HG03095 (cell line): Measurements from ENCODE around the gene NLGN4X.
"Not testable (repeated sequence)": the region's sequence is repeated elsewhere in the genome, so short reads cannot be mapped to it uniquely, and the experiment has no call there.

Source experiments
- ATAC-seq: cut with Tn5 transposase; IDR thresholded peaks from one replicate; pipeline ENCODE4 v1.9.1; 2021; ENCODE audit warnings: moderate library complexity; ENCODE audit not compliant: unreplicated experiment

Gene NLGN4X

DNA sequence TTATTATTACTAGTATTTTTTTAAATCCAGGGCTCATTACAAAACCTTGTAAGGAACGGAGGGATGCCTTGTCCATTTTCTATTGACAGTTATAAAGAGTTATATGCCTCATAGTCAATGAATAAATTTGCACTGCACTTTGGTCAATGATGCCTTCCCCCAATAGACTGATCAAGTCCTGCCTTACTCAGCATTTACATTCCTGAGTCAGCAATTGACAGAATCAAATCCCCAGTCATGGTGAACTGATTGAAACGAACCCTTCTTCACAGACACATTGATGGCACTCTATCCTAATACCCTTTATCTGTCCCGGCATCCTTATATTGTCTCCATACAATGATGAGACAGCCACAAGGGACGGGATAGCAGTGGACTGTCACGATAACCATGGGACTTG is 213.2 kb downstream of the NLGN4X start:
- no peak for ATAC-seq

DNA sequence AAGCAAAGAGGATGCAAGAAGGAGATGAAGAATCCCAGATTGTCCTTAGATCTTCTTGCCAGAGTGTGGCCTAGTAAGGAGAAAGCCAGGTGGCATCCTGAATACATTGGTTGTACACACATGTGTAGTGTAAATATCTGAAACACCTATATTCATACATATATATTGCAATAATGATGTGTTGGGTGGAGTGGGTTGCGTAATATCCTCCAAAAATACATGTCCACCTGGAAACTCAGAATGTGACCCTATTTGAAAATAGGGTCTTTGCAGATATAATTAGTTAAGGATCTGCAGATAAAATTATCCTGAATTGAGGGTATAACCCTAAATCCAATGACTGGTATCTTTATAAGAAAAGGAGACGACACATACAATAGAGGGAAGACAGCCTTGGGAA is 216.3 kb downstream of the NLGN4X start:
- ATAC-seq = no peak

- ATAC-seq = no peak
Measured at GRCh38 chrX:6005856-6006255, 222.8 kb downstream of the NLGN4X start.

DNA sequence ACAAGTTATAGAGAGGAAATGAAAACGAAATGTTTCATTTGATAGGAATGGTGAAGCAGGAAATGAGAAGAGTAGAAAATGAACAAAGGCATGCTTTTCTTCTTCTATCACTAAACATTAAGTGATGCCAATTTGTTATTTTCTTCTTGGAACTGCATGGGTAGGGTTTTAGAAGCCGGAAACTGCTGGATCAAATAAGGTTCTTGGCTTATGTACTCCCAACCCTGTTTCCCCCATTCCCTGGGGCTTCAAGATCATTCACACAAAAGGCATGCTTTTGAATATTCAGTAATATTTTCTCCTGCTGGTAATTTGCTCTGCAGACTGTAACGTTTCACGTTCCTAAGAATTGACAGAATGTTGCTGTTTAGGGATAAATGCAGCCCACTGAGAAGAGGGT is 224.1 kb downstream of the NLGN4X start:
- ATAC-seq = no peak

DNA sequence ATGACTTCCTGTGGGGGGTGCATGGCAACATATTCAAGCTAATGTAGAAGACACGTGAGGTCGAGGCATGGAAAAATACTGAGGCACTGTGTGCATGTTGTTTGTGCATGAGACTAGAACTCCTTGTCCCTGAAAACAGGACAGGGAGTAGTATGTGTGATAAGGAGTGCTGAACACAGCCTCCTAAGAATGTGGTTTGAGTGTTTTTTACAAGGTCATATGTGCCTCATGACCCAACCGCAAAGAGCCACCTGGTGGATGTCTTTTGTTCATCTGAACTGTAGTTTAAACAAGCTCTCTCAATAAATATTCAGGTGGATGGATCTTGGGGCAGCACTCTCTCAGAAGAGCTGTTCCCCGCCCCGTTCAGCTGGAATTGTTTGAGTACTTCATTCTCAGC is 226.6 kb downstream of the NLGN4X start:
- no peak for ATAC-seq

DNA sequence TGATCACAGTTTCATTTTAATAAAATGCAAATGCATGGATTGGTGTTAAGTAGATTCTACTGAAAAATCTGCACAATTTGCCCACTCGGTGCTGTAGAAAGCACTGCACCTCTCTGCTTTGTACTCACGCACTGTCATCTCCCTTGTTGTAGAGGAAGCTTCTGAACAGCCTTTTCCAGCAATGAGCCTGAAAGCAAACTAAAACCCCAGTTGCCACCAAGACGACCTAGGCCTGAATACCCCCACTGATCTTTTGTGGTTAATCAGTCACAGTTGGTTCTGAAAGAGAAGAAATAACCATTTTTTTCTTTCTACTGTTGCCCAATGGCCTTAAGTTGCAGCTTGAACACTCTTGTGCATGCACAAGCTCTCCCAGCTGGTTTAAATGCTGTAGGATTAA is 229.8 kb downstream of the NLGN4X start:
- no peak for ATAC-seq

DNA sequence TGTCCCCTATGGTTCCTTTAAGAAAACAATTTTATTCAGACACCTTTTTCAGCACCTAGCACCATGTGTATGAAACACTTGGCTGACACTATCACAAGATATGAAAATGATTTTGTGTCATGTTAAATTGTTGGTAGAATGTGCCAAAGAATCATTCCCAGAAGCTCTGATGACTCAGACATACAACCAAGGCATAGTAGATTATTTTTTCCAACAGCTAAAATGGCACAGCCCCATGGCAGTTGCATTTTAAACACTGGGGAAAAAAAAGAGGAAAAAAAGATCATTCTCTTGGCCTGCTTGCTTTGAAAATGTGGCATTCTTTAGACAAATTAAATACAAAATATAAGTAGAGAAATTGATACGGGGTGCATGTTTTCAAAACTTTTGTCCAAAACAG is 230.2 kb downstream of the NLGN4X start:
- no peak for ATAC-seq

GRCh38 chrX:5991393-5991792 is 237.3 kb downstream of the NLGN4X start:
- ATAC-seq = no peak

DNA sequence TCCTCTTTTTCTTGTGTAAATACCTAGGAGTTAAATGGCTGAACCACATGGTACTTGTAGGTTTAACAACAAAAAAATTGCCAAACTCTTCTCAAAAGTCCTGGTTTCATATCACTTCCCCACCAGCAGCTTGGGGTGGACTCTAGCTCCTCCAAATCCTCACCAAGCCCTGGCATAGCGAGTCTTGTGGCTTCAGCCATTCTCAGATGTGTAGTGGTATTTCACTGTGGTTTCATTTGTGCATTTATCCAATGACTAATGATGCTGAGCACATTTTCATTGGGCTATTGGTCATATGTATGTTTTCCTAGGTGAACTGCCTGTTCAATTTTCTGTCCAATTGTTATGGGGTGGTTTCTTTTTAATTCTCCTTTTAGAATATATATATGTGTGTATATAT is 249.3 kb downstream of the NLGN4X start:
- ATAC-seq = no peak

DNA sequence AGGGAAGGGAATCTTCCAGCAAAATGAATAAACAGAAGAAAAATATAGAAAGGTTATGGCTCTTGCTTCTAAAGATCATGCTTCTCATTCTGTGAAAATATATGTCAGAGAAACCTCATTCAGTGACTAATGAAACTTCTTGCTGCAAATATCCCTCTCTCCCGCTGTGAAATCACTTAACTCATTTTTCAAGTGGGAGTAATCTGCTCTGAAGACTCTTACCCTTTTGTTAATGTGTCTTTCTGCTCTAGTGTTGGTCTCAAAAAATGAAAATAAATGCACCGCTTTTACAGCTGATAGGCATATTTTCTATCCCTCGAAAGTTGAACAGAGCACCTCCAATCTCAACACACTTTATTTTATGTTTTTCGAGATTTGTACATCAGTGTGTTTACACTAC is 252.3 kb downstream of the NLGN4X start:
- ATAC-seq = no peak

DNA sequence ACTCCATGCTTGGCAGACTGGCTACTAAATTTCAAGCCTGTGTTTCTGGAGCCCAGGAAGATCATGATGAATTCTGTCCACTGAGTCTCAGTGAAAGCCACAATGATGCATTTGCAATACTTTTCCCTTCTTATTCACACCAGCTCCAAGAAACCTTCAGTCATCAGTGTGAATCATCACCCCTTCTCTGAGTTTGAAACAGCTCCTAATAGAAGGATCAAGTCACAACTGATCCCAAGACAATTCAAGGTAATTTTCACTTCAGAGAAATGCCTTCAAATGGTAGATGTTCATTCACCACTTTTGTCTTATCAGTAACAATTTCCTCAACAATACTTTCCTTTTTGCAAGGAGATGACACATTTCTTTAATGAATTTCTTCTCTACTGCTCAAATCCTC is 257.4 kb downstream of the NLGN4X start:
- no peak for ATAC-seq

GRCh38 chrX:5965406-5965805 is 263.3 kb downstream of the NLGN4X start:
- no peak for ATAC-seq

DNA sequence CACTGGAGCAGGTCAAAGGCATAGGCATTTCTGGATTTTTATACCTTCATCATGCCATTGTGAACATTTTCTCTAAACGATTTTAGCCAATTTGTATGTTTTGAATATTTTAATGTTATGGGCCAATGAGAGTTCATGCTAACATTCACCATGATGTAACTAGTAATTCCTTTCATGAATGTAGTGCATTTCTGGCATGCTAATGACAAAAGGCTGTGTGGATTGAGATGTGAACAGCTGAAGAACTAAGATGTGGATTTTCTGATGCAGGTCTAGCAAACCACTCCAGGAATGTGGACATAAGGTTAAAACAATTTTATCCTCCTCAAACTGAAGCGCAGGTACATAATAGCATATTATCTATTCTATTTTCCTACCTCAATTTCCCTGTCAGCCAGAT is 269.4 kb downstream of the NLGN4X start:
- no peak for ATAC-seq

DNA sequence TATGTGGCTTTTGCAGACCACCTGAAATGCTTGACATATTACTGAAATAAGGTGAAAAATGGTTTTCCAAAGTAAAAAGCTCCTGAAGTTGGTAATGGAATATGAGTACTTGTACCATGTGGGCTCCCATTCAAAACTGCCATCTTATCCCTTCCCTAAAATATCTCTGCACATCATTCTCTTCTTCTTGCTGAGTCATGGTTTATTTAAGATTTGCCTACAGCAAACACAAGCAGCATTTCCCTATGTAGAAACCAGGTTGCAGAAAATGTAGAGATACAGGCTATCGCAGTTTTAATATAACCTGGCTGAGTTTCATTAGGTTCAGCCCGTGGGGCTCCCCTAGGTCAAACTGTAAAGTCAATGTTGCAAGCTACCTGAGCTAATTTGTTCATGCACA is 270.1 kb downstream of the NLGN4X start:
- ATAC-seq = no peak

DNA sequence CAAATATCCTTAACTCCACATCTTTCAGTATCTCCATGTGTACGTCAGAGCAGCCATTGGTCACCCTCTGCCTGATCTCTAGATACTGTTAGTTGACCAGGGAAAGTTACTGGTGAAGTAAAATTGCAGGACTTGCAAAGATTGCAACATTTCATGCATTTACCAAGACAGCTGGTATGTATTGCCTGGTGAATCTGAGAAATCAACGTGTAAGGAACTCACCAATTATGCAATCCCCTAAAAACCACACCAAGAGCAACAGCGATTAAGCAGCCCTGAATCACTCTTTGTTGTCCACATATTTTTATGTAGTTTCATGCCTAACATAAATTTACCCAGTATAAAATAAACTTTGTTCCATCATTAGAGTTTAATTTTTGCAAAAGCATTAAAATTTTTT is 271.2 kb downstream of the NLGN4X start:
- no peak for ATAC-seq

DNA sequence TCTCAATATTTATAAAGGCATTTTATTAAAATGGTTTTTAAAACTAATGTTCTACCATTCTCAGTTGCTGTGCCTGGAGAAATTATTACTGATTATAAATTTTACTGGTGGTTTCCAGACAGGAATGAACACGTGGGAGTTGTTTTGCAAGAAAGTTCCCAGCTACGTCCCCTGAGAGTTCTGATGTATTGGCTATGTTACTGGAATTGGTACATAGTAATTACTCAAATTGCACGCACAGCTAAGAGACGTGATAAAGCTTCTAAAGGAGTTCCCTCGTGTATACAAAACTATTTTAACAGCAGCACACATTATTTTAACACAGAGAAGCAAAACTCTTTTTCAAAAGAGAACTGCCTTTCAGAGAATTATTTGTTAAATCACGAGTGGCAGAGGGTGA is 292.2 kb downstream of the NLGN4X start:
- ATAC-seq = no peak

- no peak for ATAC-seq
Measured at GRCh38 chrX:5928224-5928623, 300.4 kb downstream of the NLGN4X start.

DNA sequence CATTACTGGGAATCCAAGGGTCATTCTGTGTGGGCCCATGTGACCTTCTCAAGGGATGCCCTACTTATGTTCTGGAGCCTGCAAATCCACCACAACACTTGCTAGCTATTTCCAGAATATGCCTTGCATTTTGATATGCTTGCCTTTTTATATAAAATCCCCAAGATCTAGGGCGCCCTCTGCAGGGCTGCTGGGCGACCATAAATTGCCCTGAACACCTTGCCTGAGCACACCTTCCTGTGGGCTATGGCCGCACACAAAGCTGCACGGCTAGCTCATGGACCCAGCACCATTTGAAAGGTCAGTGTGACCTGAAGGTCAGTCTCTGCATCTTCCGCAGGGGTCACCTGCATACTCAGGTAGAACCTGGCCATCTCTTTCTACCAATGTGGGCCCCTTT is 311.7 kb downstream of the NLGN4X start:
- ATAC-seq = no peak

DNA sequence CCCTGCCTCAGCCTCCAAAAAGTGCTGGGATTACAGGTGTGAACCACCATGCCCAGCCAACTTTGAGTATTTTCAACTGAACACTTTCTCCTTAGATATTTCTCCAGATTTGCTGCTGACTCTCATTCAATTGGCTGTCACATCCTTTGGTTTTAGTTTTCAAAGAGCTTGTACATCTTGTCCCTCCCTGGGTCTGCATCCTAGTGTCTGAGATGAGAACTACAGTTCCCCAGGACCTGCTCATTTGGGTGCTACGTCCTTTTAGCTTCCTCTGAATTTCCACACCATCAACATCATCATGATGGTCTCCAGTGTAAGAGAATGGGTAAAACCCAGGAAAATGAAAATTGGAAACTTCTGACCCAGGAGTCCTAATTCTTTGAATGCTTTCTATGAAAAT is 312.9 kb downstream of the NLGN4X start:
- ATAC-seq = no peak

GRCh38 chrX:5907207-5907606 is 321.5 kb downstream of the NLGN4X start:
- no peak for ATAC-seq

- not testable (repeated sequence) for ATAC-seq
Measured at GRCh38 chrX:5903586-5904190, 325.0 kb downstream of the NLGN4X start.

DNA sequence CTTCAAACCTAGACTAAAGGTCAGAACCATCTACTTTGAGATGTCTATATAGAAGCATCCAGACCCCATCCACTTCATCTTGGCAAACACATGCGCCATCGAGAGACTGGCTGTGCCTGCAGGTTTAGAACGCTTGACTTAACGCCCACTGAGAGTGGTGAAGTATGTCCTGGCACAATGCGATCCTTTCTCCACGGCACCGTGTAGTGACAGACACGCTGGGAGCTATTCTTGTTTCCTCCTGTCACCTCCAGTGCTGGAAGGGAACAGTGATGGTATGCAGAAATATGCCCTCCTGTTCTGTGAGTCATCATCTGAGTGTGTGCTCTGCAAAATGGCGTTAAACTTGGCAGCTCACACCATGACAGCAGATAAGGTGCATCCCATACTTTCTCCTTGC is 330.2 kb downstream of the NLGN4X start:
- ATAC-seq = no peak

- no peak for ATAC-seq
Measured at GRCh38 chrX:5891378-5891777, 337.3 kb downstream of the NLGN4X start.
